Measurements from ENCODE around the gene USP6NL. TPM values are rescaled to one million over a fixed set of nuclear protein-coding genes. Genes with fewer than 3 reads are reported as not detected.
"Not testable (repeated sequence)": the region's sequence is repeated elsewhere in the genome, so short reads cannot be mapped to it uniquely, and the experiment has no call there.

Gene USP6NL
- total RNA-seq, 1 experiment from 2014 or later = 27.5 TPM

- Mint-ChIP-seq H3K36me3 (ENCODE audit: insufficient read depth, unreplicated experiment) (no peaks in the 10 kb centered on the region), H3K9me3 (ENCODE audit: low read depth, unreplicated experiment) (no peaks in the 10 kb centered on the region), H3K27me3 (ENCODE audit: unreplicated experiment) (no peaks in the 10 kb centered on the region), H3K4me3 (ENCODE audit: low read depth, unreplicated experiment) (no peak overlapping the region), H3K4me1 (ENCODE audit: low read depth, unreplicated experiment) (no peaks in the 10 kb centered on the region), H3K27ac (ENCODE audit: unreplicated experiment) (no peak overlapping the region)
- BruUV-seq (replicated peaks) = TSS peak; percentile 7
- TF ChIP-seq CTCF (IDR thresholded peaks at IDR 0.05; ENCODE audit: unreplicated experiment) = no peak
- no peak for DNase-seq
- intact Hi-C loops (cut with micrococcal nuclease; ENCODE audit: unreplicated experiment) = no loop called here
- CTCF ChIA-PET = no interaction called here
Observed at GRCh38 chr10:11499425-11500071, 111.9 kb downstream of the USP6NL start.

GRCh38 chr10:11498399-11498798 lies 113.1 kb downstream of the USP6NL start:
- H3K4me1 Mint-ChIP-seq (ENCODE audit: low read depth, unreplicated experiment) = no peaks in the 10 kb centered on the region
- H3K9me3 Mint-ChIP-seq (ENCODE audit: low read depth, unreplicated experiment) = no peaks in the 10 kb centered on the region
- TF ChIP-seq CTCF (IDR thresholded peaks at IDR 0.05; ENCODE audit: unreplicated experiment) = no peak
- intact Hi-C loops (cut with micrococcal nuclease; ENCODE audit: unreplicated experiment) = no loop called here
- H3K4me3 Mint-ChIP-seq (ENCODE audit: low read depth, unreplicated experiment) = no peak overlapping the region
- H3K27me3 Mint-ChIP-seq (ENCODE audit: unreplicated experiment) = no peaks in the 10 kb centered on the region
- CTCF ChIA-PET = interaction anchor here (0.6 to 0.7 kb wide), 2 partner anchors 79 to 211 kb away, joined by 3 to 8 read pairs; no protein-coding TSS in a partner anchor
- no TSS peak for BruUV-seq (replicated peaks)
- no peak overlapping the region for H3K27ac Mint-ChIP-seq (ENCODE audit: unreplicated experiment)
- no peak for DNase-seq
- peaks cover 10% of the 10 kb centered on the region for H3K36me3 Mint-ChIP-seq (ENCODE audit: insufficient read depth, unreplicated experiment)

- H3K4me1 Mint-ChIP-seq (ENCODE audit: low read depth, unreplicated experiment); CTCF ChIA-PET: not testable (repeated sequence)
Observed at GRCh38 chr10:11494923-11495322, 116.5 kb downstream of the USP6NL start.

GRCh38 chr10:11493646-11494045 lies 117.8 kb downstream of the USP6NL start:
- no peak overlapping the region for H3K27ac Mint-ChIP-seq (ENCODE audit: unreplicated experiment)
- BruUV-seq (replicated peaks) = no TSS peak
- no peaks in the 10 kb centered on the region for H3K4me1 Mint-ChIP-seq (ENCODE audit: low read depth, unreplicated experiment)
- H3K4me3 Mint-ChIP-seq (ENCODE audit: low read depth, unreplicated experiment) = no peak overlapping the region
- CTCF ChIA-PET = no interaction called here
- H3K27me3 Mint-ChIP-seq (ENCODE audit: unreplicated experiment) = no peaks in the 10 kb centered on the region
- H3K36me3 Mint-ChIP-seq (ENCODE audit: insufficient read depth, unreplicated experiment) = peaks cover 13% of the 10 kb centered on the region
- DNase-seq = no peak
- no peaks in the 10 kb centered on the region for H3K9me3 Mint-ChIP-seq (ENCODE audit: low read depth, unreplicated experiment)
- intact Hi-C loops (cut with micrococcal nuclease; ENCODE audit: unreplicated experiment) = no loop called here
- TF ChIP-seq CTCF (IDR thresholded peaks at IDR 0.05; ENCODE audit: unreplicated experiment) = no peak

More at GRCh38 chr10:11494923-11495322, 116.5 kb downstream of the USP6NL start:
- BruUV-seq (replicated peaks); H3K27me3 Mint-ChIP-seq (ENCODE audit: unreplicated experiment); H3K9me3 Mint-ChIP-seq (ENCODE audit: low read depth, unreplicated experiment); intact Hi-C loops (cut with micrococcal nuclease; ENCODE audit: unreplicated experiment); H3K4me3 Mint-ChIP-seq (ENCODE audit: low read depth, unreplicated experiment); H3K27ac Mint-ChIP-seq (ENCODE audit: unreplicated experiment): not testable (repeated sequence)
- peak; percentile 4 for DNase-seq
- H3K36me3 Mint-ChIP-seq (ENCODE audit: insufficient read depth, unreplicated experiment) = peaks cover 13% of the 10 kb centered on the region

- Mint-ChIP-seq H3K4me3 (ENCODE audit: low read depth, unreplicated experiment) (no peak overlapping the region), H3K9me3 (ENCODE audit: low read depth, unreplicated experiment) (no peaks in the 10 kb centered on the region), H3K27ac (ENCODE audit: unreplicated experiment) (no peak overlapping the region), H3K36me3 (ENCODE audit: insufficient read depth, unreplicated experiment) (peaks cover 13% of the 10 kb centered on the region), H3K4me1 (ENCODE audit: low read depth, unreplicated experiment) (no peaks in the 10 kb centered on the region), H3K27me3 (ENCODE audit: unreplicated experiment) (no peaks in the 10 kb centered on the region)
- CTCF ChIA-PET = no interaction called here
- no TSS peak for BruUV-seq (replicated peaks)
- no peak for DNase-seq
- intact Hi-C loops (cut with micrococcal nuclease; ENCODE audit: unreplicated experiment) = no loop called here
- no peak for TF ChIP-seq CTCF (IDR thresholded peaks at IDR 0.05; ENCODE audit: unreplicated experiment)
Observed at GRCh38 chr10:11491087-11491486, 120.4 kb downstream of the USP6NL start.

Data from Calu3 (cell line).